Measurements from ENCODE around the gene ZNF121.

GRCh38 chr19:9627856-9628255 lies 43.6 kb upstream of the ZNF121 start:
- TF ChIP-seq CTCF (IDR thresholded peaks at IDR 0.05) (no peak), EZH2 (IDR thresholded peaks at IDR 0.05) (no peak), EZH2phosphoT487 (IDR thresholded peaks at IDR 0.05) (no peak)
